NCI-H69 (cell line): ENCODE results near the gene PTBP2.
A peak's percentile ranks its signal among the peaks of the same experiment; 100 is the strongest.

Source experiments
- DNase-seq: peaks from one replicate; lab custom pipeline; 2025; lab: John Stamatoyannopoulos, UW

The PTBP2 gene

GRCh38 chr1:96721416-96722160, at the start of gene PTBP2:
TSS of gene PTBP2 (plus strand) at chr1:96721784. CDS start at chr1:96721865, 81 bp downstream.
- DNase-seq, result peak; percentile 87

- DNase-seq, result no peak
Measured at GRCh38 chr1:96674915-96675314, 46.7 kb upstream of the PTBP2 start.

GRCh38 chr1:96682056-96682455, 39.5 kb upstream of the PTBP2 start:
- no peak for DNase-seq

- DNase-seq, result no peak
Measured at GRCh38 chr1:96683931-96684330, 37.7 kb upstream of the PTBP2 start.

- no peak for DNase-seq
Measured at GRCh38 chr1:96684744-96685143, 36.8 kb upstream of the PTBP2 start.

- DNase-seq, result peak; percentile 74
Measured at GRCh38 chr1:96688767-96689166, 32.8 kb upstream of the PTBP2 start.

GRCh38 chr1:96695954-96696353, 25.6 kb upstream of the PTBP2 start:
- no peak for DNase-seq

GRCh38 chr1:96698342-96698983, 23.1 kb upstream of the PTBP2 start:
- no peak for DNase-seq

DNA sequence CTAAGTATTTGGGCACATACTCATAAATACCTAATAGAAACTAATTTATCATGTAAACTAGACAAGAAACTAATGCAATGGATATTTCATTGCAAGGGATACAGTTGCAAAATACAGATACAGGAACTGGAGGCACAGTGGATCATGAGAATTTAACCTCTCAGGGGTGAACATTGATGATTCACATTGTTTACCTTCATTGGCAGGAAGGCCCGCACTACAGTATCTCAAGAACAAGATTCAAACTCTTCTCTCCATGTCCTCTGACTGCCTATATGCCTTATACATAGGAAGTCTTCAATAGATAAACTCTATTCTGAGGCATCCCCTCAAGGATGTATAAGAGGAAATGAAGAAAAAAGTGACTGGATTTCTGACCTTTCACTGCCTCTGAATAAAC, 18.4 kb upstream of the PTBP2 start:
- DNase-seq, result no peak

DNA sequence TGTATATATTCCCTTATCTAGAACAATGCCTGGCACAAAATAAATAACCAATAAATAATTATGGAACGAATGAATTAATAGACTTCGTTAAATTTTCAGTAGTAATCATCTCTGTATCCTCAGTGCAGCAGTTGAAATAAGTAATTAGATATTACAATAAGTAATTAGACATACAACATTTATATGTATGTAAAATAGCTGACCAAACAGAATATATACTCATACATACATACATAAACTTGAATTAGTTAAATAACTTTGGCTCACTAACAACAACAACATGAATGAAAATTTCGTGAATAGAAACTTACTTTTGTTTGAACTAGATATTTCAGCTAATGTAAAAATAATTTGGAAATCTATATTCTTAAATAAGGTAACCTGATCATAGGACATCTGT, 14.6 kb upstream of the PTBP2 start:
- no peak for DNase-seq

GRCh38 chr1:96708482-96708881, 13.1 kb upstream of the PTBP2 start:
- DNase-seq, result no peak

DNA sequence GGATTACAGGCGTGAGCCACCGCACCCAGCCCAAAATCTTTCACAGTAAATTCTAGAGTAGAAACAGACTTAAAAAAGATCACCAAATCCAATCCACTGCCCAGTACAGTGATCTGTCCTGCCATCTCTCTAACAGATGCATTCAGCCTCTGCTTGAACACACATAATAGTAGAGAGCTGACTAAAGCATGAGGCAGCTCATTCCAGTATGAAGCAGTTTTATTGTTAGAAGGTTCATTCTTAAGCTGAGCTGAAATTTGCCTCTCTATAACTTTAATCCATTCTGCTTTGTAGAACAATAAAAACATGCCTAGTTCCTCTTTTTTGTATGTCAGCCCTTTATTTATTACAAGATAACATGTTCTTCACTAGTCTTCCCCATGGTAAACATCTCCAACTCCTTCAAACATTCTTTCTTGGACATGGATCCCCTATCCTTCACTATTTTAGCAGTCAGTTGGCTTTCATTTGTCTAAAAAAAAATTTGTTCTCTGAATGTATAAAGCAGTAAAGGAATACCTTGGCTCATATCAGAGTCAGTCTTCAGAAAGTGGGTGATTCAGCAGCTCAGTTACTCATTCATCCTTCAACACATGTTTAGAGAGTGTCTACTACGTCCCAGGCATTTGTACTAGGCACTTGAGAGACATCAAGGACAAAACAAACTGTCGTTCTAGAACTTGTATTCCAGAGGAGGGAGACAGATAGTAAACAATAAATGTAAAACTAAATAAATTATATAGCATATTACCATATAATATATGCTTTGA, 10.7 kb upstream of the PTBP2 start:
- no peak for DNase-seq

GRCh38 chr1:96713649-96714048, 7.9 kb upstream of the PTBP2 start:
- DNase-seq, result no peak

GRCh38 chr1:96714881-96715280, 6.7 kb upstream of the PTBP2 start:
- no peak for DNase-seq

DNA sequence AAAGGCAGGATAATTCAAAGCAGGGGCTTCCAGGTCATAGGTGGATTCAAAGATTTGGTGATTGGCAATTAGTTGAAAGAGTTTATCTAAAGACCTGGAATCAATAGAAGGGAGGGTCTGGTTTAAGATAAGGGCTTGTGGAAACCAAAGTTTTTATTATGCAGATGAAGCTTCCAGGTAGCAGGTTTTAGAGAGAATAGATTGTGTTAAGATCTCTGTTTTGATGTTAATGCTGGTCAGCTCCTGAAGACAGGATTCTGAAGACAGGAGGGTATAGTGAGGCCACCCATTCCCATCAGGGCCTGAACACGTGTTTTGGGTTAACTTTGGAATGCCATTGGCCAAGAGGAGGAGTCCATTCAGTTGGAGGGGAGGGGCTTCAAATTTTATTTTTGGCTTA, 6.1 kb upstream of the PTBP2 start:
- no peak for DNase-seq

GRCh38 chr1:96721053-96721415, 550 bp upstream of the PTBP2 start:
- no peak for DNase-seq

GRCh38 chr1:96722161-96722922, 758 bp downstream of the PTBP2 start:
- DNase-seq, result peak; percentile 62

- DNase-seq, result peak; percentile 7
Measured at GRCh38 chr1:96722958-96723357, 1.4 kb downstream of the PTBP2 start.

- DNase-seq, result no peak
Measured at GRCh38 chr1:96723377-96723776, 1.8 kb downstream of the PTBP2 start.

- no peak for DNase-seq
Measured at GRCh38 chr1:96723936-96724335, 2.4 kb downstream of the PTBP2 start.

- no peak for DNase-seq
Measured at GRCh38 chr1:96727860-96728259, 6.3 kb downstream of the PTBP2 start.

DNA sequence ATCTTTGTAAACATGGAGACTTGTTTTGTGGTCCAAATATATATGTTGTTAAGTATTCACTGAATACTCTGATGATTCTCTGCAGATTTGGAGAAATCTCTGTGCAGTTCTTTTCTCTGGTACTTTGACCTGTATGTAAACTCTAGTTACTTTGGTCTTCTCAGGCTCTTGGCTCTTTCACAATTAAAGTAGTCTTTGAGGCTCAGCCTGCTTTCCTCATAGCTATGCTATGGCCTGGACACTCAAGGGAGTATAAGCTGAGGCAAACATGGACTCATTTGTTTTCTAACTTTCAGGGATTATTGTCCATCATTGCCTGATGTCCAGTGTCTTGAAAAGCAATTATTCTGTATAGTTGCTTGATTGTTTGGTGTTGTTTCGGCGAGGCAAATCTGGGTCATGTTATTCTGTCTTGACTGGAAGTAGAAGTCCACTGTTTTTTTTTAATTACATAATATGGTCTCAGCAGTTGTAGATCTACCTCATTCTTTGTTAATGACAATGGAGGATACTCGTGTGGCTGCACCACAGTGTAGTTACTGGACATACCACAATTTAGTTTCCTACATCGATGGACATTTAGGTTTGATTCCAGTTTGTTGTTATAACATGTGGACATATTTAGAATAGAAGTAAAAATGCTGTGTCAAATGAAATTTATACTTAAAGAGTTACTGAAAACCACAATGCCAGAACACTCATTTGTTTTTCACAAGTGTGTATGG, 9.2 kb downstream of the PTBP2 start:
- no peak for DNase-seq
